Type B pancreatic cell (in vitro differentiated cells): ENCODE data around the gene TEX12. TPM values are rescaled to one million over a fixed set of nuclear protein-coding genes. Genes with fewer than 3 reads are reported as not detected.
"Not testable (repeated sequence)": the region's sequence is repeated elsewhere in the genome, so short reads cannot be mapped to it uniquely, and the experiment has no call there.

Source experiments
- DNase-seq: peaks from one replicate; pipeline ENCODE4 v3.0.0; 2021; ENCODE audit warnings: mixed read lengths; ENCODE audit not compliant: unreplicated experiment; ENCODE audit errors: extremely low spot score
- H3K27ac Mint-ChIP-seq: 2 replicates; pipeline ENCODE4 v1.8.0; 2021; ENCODE audit warnings: mild to moderate bottlenecking, mixed read lengths
- H3K27me3 Mint-ChIP-seq: 2 replicates; pipeline ENCODE4 v1.8.0; 2021; ENCODE audit warnings: mixed read lengths
- H3K36me3 Mint-ChIP-seq: 2 replicates; pipeline ENCODE4 v1.8.0; 2021; ENCODE audit warnings: mixed read lengths
- H3K4me1 Mint-ChIP-seq: one replicate; pipeline ENCODE4 v1.8.0; 2021; ENCODE audit warnings: mixed read lengths; ENCODE audit not compliant: unreplicated experiment
- H3K4me3 Mint-ChIP-seq: 2 replicates; pipeline ENCODE4 v1.8.0; 2021; ENCODE audit warnings: mild to moderate bottlenecking, mixed read lengths
- H3K9me3 Mint-ChIP-seq: 2 replicates; pipeline ENCODE4 v1.8.0; 2021; ENCODE audit warnings: mixed read lengths
- total RNA-seq: library from RNA; stranded (reverse); gene quantifications from 2 replicates; pipeline ENCODE4 v1.2.1, GENCODE V29; 2021; ENCODE audit warnings: low replicate concordance
- TF ChIP-seq, protein P1 (sequence below): fragments of 200-600 bp; sonication (generic); conservative IDR thresholded peaks from 2 replicates; pipeline ENCODE4 v1.5.0; 2021; ENCODE audit warnings: antibody characterized with exemption, mild to moderate bottlenecking

Gene TEX12
- total RNA-seq, 1 donor from 2014 or later = not detected

DNA sequence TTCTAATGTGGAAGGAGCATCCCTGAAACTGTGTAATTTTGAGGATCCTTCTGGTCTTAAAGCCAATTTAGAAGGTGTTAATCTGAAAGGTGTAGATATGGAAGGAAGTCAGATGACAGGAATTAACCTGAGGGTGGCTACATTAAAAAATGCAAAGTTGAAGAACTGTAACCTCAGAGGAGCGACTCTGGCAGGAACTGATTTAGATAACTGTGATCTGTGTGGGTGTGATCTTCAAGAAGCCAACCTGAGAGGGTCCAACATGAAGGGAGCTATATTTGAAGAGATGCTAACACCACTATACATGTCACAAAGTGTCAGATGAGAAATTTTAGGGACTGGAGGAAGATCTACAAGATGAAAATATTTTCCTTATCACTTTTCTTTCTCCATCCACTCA, 15.7 kb downstream of the TEX12 start:
- no peak for DNase-seq
- Mint-ChIP-seq H3K36me3 (no peaks in the 10 kb centered on the region), H3K4me3 (no peak overlapping the region), H3K4me1 (no peaks in the 10 kb centered on the region), H3K27me3 (peaks cover 6% of the 10 kb centered on the region), H3K9me3 (no peaks in the 10 kb centered on the region), H3K27ac (no peak overlapping the region)
- TF ChIP-seq, protein P1, sequence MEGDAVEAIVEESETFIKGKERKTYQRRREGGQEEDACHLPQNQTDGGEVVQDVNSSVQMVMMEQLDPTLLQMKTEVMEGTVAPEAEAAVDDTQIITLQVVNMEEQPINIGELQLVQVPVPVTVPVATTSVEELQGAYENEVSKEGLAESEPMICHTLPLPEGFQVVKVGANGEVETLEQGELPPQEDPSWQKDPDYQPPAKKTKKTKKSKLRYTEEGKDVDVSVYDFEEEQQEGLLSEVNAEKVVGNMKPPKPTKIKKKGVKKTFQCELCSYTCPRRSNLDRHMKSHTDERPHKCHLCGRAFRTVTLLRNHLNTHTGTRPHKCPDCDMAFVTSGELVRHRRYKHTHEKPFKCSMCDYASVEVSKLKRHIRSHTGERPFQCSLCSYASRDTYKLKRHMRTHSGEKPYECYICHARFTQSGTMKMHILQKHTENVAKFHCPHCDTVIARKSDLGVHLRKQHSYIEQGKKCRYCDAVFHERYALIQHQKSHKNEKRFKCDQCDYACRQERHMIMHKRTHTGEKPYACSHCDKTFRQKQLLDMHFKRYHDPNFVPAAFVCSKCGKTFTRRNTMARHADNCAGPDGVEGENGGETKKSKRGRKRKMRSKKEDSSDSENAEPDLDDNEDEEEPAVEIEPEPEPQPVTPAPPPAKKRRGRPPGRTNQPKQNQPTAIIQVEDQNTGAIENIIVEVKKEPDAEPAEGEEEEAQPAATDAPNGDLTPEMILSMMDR = no peak

DNA sequence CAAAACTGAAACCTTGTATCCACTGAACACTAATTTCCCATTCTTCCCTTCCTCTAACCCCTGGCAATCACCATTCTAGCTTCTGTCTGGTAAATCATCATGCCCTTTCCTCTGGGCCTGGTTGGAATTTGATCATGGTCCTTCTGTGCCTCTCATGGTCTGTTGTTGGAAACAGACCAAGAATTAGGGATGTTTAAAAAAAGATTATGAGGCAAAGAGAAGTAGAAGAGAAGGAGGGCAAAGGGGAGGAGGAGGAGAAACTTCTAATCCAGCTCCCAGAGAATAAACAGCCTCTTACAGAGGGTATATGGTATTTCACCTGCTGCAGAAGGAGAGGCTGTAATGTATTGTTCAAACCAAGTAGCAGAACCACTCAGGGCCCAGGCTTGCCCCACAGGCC, 18.7 kb downstream of the TEX12 start:
- no peak for DNase-seq
- Mint-ChIP-seq H3K4me1 (no peaks in the 10 kb centered on the region), H3K27me3 (peaks cover 8% of the 10 kb centered on the region), H3K4me3 (no peak overlapping the region), H3K27ac (no peak overlapping the region), H3K36me3 (no peaks in the 10 kb centered on the region), H3K9me3 (no peaks in the 10 kb centered on the region)
- TF ChIP-seq, protein P1 = no peak

DNA sequence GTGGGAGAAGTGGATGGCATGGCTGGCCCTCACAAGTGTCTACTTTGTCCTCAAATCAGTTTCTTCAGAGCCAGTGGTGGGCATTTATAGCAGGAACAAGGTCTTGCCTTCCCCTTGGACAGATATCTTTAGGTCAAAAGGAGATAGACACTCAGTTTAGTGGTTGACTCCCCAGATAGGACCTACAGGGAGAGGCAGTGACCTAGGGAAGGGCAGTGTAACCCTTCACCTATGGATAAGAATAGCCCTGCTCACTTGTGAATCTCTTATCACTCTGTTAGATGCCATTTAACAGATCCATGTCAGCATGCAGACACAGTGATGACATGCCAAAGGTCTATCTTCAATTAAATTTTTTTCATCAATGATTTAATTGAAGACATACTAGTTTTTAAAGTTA, 19.1 kb downstream of the TEX12 start:
- Mint-ChIP-seq H3K36me3 (no peaks in the 10 kb centered on the region), H3K4me3 (no peak overlapping the region), H3K27ac (no peak overlapping the region), H3K9me3 (no peaks in the 10 kb centered on the region), H3K4me1 (no peaks in the 10 kb centered on the region), H3K27me3 (peaks cover 8% of the 10 kb centered on the region)
- TF ChIP-seq, protein P1 = no peak
- DNase-seq = no peak

DNA sequence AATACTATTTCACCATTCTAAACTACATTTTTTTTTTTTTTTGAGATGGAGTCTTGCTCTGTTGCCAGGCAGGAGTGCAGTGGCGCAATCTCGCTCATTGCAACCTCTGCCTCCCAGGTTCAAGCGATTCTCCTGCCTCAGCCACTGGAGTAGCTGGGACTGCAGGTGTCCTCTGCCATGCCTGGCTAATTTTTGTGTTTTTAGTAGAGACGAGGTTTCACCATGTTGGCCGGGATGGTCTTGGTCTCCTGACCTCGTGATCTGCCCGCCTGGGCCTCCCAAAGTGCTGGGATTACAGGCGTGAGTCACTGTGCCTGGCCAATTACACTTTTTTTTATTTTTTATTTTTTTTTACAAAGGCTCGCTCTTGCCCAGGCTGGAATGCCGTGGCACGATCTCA, 27.9 kb downstream of the TEX12 start:
- H3K9me3 Mint-ChIP-seq, H3K4me3 Mint-ChIP-seq, H3K4me1 Mint-ChIP-seq, H3K27ac Mint-ChIP-seq, DNase-seq, H3K36me3 Mint-ChIP-seq: not testable (repeated sequence)
- H3K27me3 Mint-ChIP-seq = peaks cover 17% of the 10 kb centered on the region

DNA sequence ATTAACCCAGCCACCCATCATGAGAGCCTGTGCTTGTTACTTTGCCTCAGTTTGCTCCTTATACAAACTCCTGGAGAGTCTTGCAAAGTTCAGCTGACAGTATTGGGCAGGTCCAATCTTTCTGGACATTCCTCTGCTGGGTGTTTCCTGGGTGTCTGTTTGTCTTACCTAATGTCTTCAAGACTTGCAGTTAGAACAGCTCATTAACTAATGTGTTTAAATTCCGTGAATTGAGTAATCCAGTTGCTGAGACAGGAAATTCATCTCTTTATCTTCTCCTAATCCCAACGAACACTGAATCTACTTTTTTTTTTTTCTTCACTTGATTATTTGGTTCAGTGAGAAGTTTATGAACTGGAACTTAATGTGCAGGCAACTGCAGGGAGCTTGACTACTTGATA, 28.8 kb downstream of the TEX12 start:
- no peak for DNase-seq
- no peaks in the 10 kb centered on the region for H3K9me3 Mint-ChIP-seq
- H3K27ac Mint-ChIP-seq = no peak overlapping the region
- H3K4me1 Mint-ChIP-seq = peaks cover 5% of the 10 kb centered on the region
- H3K27me3 Mint-ChIP-seq = peaks cover 17% of the 10 kb centered on the region
- no peaks in the 10 kb centered on the region for H3K36me3 Mint-ChIP-seq
- no peak overlapping the region for H3K4me3 Mint-ChIP-seq
- TF ChIP-seq, protein P1 = no peak

DNA sequence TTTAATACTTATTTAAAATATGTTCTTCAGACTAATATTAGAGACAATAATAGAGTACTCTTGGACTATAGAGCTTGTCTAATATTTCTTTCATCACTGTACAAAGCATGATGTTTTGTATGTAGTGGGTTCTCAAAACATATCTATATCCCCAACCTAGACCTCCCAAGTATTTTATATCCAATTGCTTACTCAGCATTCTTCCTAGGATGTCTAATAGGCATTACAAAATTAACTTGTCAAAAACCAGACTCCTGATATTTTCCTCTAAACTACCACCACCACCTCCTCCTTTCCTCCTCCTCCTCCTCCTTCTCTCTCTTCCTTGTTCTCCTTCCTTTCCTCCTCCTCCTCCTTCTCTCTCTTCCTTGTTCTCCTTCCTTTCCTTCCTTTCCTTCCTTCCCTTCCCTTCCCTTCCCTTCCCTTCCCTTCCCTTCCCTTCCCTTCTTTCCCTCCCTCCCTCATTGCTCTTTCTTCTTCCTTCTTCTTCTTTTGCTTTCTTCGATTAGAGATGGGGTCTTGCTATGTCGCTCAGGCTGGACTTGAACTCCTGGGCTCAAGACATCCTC, 29.4 kb downstream of the TEX12 start:
- Mint-ChIP-seq H3K36me3 (no peaks in the 10 kb centered on the region), H3K27me3 (peaks cover 17% of the 10 kb centered on the region), H3K4me3 (no peak overlapping the region), H3K4me1 (peaks cover 5% of the 10 kb centered on the region), H3K27ac (no peak overlapping the region), H3K9me3 (no peaks in the 10 kb centered on the region)
- DNase-seq = no peak
- TF ChIP-seq, protein P1 = no peak

DNA sequence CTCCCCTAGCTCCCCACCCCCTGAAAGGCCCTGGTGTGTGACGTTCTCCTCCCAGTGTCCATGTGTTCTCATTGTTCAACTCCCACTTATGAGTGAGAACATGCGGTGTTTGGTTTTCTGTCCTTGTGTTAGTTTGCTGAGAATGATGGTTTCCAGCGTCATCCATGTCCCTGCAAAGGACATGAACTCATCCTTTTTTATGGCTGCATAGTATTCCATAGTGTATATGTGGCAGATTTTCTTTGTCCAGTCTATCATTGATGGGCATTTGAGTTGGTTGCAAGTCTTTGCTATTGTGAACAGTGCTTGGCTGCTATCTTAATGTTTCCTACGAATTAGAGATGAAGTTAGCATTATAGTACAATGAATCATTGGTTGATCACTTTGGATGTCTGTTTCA, 31.9 kb downstream of the TEX12 start:
- not testable (repeated sequence) for H3K4me3 Mint-ChIP-seq, H3K27ac Mint-ChIP-seq, H3K36me3 Mint-ChIP-seq, H3K9me3 Mint-ChIP-seq, H3K4me1 Mint-ChIP-seq, DNase-seq
- H3K27me3 Mint-ChIP-seq = peaks cover 15% of the 10 kb centered on the region
